Left ventricle myocardium superior (tissue), 1 donor: ENCODE results near the gene LCE3D. TPM values are rescaled to one million over a fixed set of nuclear protein-coding genes. Genes with fewer than 3 reads are reported as not detected.

Experiments used
- ATAC-seq: fragments of 200-7000 bp; cut with Tn5 transposase; one replicate; pipeline ENCODE4 v1.9.1; 2020; ENCODE audit warnings: mild to moderate bottlenecking, moderate library complexity
- DNase-seq: peaks from one replicate; pipeline ENCODE4 v3.0.0-alpha.2; 2020
- intact Hi-C: fragments of 100-400 bp; cut with micrococcal nuclease; formaldehyde crosslinking; loops from one replicate; pipeline ENCODE4 v1.11.0; 2022
- total RNA-seq: library from RNA; stranded (reverse); fragmentation: NEBNext Ultra II Directional; extraction: Animal tissue kit (Norgen Biotek cat#: 25700); gene quantifications from one replicate; pipeline ENCODE4 v1.2.1, GENCODE V29; 2021
- donor health status: DM: no; HTN: yes; CAD: no; lungs with severe emphysema.

Gene LCE3D
- total RNA-seq, 1 donor from 2014 or later, result not detected

- DNase-seq (no peak), ATAC-seq (no peak)
- intact Hi-C loops, result no loop called here
Measured at GRCh38 chr1:152535774-152536173, 44.5 kb downstream of the LCE3D start.

- DNase-seq (no peak), ATAC-seq (no peak)
- intact Hi-C loops, result no loop called here
Measured at GRCh38 chr1:152533327-152533938, 46.9 kb downstream of the LCE3D start.

Other genes starting within 250 kb of the LCE3D start
- gene FLG2, start 220.5 kb downstream of the LCE3D start, total RNA-seq, result not detected
- gene CRNN, start 166.3 kb downstream of the LCE3D start, total RNA-seq, result not detected
- not detected for gene LCE5A, start 69.7 kb downstream of the LCE3D start, total RNA-seq
- not detected for gene CRCT1, start 66.0 kb downstream of the LCE3D start, total RNA-seq
- not detected for gene LCE3E, start 13.7 kb downstream of the LCE3D start, total RNA-seq
- gene LCE3C, start 19.7 kb upstream of the LCE3D start, total RNA-seq, result not detected
- not detected for gene LCE3B, start 33.3 kb upstream of the LCE3D start, total RNA-seq
- not detected for gene LCE3A, start 42.6 kb upstream of the LCE3D start, total RNA-seq
- gene LCE2D, start 82.9 kb upstream of the LCE3D start, total RNA-seq, result not detected
- gene LCE2C, start 94.8 kb upstream of the LCE3D start, total RNA-seq, result not detected
- gene LCE2B, start 105.6 kb upstream of the LCE3D start, total RNA-seq, result not detected
- not detected for gene LCE2A, start 117.8 kb upstream of the LCE3D start, total RNA-seq
- gene LCE4A, start 127.6 kb upstream of the LCE3D start, total RNA-seq, result not detected
- gene KPRP, start 177.5 kb upstream of the LCE3D start, total RNA-seq, result not detected
- not detected for gene LCE1F, start 194.6 kb upstream of the LCE3D start, total RNA-seq
- not detected for gene LCE1E, start 205.7 kb upstream of the LCE3D start, total RNA-seq
- gene LCE1D, start 216.2 kb upstream of the LCE3D start, total RNA-seq, result not detected
- not detected for gene LCE1C, start 226.1 kb upstream of the LCE3D start, total RNA-seq
- not detected for gene LCE1B, start 231.5 kb upstream of the LCE3D start, total RNA-seq
- gene LCE1A, start 247.0 kb upstream of the LCE3D start, total RNA-seq, result not detected